Activated gamma-delta T cell (primary cell): ENCODE results near the gene SLC10A7.

Source experiments
- DNase-seq: peaks from one replicate; lab custom pipeline; 2025; lab: John Stamatoyannopoulos, UW

SLC10A7 gene

GRCh38 chr4:146210890-146211289 lies 310.9 kb downstream of the SLC10A7 start:
- no peak for DNase-seq

DNA sequence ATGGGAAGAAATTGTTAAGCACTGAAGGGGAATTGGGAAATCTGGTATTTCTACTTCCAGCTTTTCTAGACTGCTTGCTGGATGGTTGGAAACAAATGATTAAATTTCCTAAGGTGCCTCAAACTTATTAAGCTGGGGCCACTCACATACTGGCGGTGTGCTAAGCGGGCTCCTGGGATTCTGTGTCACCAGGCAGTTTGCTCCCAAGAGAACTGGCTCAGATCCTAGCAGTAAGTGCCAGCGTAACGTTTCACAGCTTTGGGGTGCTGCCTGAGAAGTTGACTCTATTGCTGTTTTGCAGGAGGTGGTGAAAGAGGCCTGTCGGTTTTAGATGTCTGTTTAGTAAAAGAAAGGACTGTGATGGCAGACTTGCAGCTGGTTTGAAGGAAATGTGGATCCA lies 314.3 kb downstream of the SLC10A7 start:
- no peak for DNase-seq
